ENCODE measurements around the gene ARHGAP31. TPM values are rescaled to one million over a fixed set of nuclear protein-coding genes. Genes with fewer than 3 reads are reported as not detected.

ARHGAP31 gene
- total RNA-seq, 3 donors from 2014 or later: 16.0 to 22.0 (median 17.2) TPM

- Mint-ChIP-seq H3K27me3 (ENCODE audit: low read depth) (no peaks in the 10 kb centered on the region), H3K9me3 (no peaks in the 10 kb centered on the region), H3K36me3 (ENCODE audit: insufficient read depth) (peaks cover 15% of the 10 kb centered on the region), H3K4me3 (no peak overlapping the region), H3K4me1 (ENCODE audit: low read depth) (peaks cover 5% of the 10 kb centered on the region)
- ATAC-seq (no peak), DNase-seq (no peak)
Measured at GRCh38 chr3:119417771-119418512, 123.8 kb downstream of the ARHGAP31 start.

- Mint-ChIP-seq H3K27me3 (ENCODE audit: low read depth) (no peaks in the 10 kb centered on the region), H3K36me3 (ENCODE audit: insufficient read depth) (peaks cover 15% of the 10 kb centered on the region), H3K4me1 (ENCODE audit: low read depth) (peaks cover 5% of the 10 kb centered on the region), H3K9me3 (no peaks in the 10 kb centered on the region), H3K4me3 (no peak overlapping the region)
- no peak for ATAC-seq
- no peak for DNase-seq
Measured at GRCh38 chr3:119418641-119419040, 124.5 kb downstream of the ARHGAP31 start.

- Mint-ChIP-seq H3K36me3 (ENCODE audit: insufficient read depth) (peaks cover 3% of the 10 kb centered on the region), H3K4me1 (ENCODE audit: low read depth) (peaks cover 5% of the 10 kb centered on the region), H3K4me3 (no peak overlapping the region), H3K27me3 (ENCODE audit: low read depth) (no peaks in the 10 kb centered on the region), H3K9me3 (peaks cover 5% of the 10 kb centered on the region)
- ATAC-seq: no peak
- DNase-seq: no peak
Measured at GRCh38 chr3:119420196-119420595, 126.0 kb downstream of the ARHGAP31 start.

GRCh38 chr3:119427669-119428068 is 133.5 kb downstream of the ARHGAP31 start:
- Mint-ChIP-seq H3K36me3 (ENCODE audit: insufficient read depth) (peaks cover 47% of the 10 kb centered on the region), H3K9me3 (peaks cover 51% of the 10 kb centered on the region), H3K4me1 (ENCODE audit: low read depth) (no peaks in the 10 kb centered on the region), H3K4me3 (no peak overlapping the region), H3K27me3 (ENCODE audit: low read depth) (no peaks in the 10 kb centered on the region)
- ATAC-seq: no peak
- DNase-seq: no peak

GRCh38 chr3:119428538-119428937 is 134.4 kb downstream of the ARHGAP31 start:
- Mint-ChIP-seq H3K9me3 (peaks cover 51% of the 10 kb centered on the region), H3K36me3 (ENCODE audit: insufficient read depth) (peaks cover 56% of the 10 kb centered on the region), H3K4me3 (no peak overlapping the region), H3K27me3 (ENCODE audit: low read depth) (no peaks in the 10 kb centered on the region), H3K4me1 (ENCODE audit: low read depth) (no peaks in the 10 kb centered on the region)
- DNase-seq (no peak), ATAC-seq (no peak)

- ATAC-seq (no peak), DNase-seq (no peak)
- no peaks in the 10 kb centered on the region for H3K27me3 Mint-ChIP-seq (ENCODE audit: low read depth)
- H3K9me3 Mint-ChIP-seq: peaks cover 16% of the 10 kb centered on the region
- peaks cover 88% of the 10 kb centered on the region for H3K36me3 Mint-ChIP-seq (ENCODE audit: insufficient read depth)
- no peak overlapping the region for H3K4me3 Mint-ChIP-seq
- peaks cover 3% of the 10 kb centered on the region for H3K4me1 Mint-ChIP-seq (ENCODE audit: low read depth)
Measured at GRCh38 chr3:119433613-119434325, 139.6 kb downstream of the ARHGAP31 start.

GRCh38 chr3:119434703-119435102 is 140.5 kb downstream of the ARHGAP31 start:
- H3K9me3 Mint-ChIP-seq: peaks cover 10% of the 10 kb centered on the region
- DNase-seq (no peak), ATAC-seq (no peak)
- H3K4me3 Mint-ChIP-seq: no peak overlapping the region
- no peaks in the 10 kb centered on the region for H3K27me3 Mint-ChIP-seq (ENCODE audit: low read depth)
- H3K4me1 Mint-ChIP-seq (ENCODE audit: low read depth): peaks cover 3% of the 10 kb centered on the region
- H3K36me3 Mint-ChIP-seq (ENCODE audit: insufficient read depth): peaks cover 81% of the 10 kb centered on the region

- ATAC-seq (no peak), DNase-seq (no peak)
- Mint-ChIP-seq H3K9me3 (no peaks in the 10 kb centered on the region), H3K27me3 (ENCODE audit: low read depth) (no peaks in the 10 kb centered on the region), H3K36me3 (ENCODE audit: insufficient read depth) (peaks cover 64% of the 10 kb centered on the region), H3K4me1 (ENCODE audit: low read depth) (peaks cover 3% of the 10 kb centered on the region), H3K4me3 (no peak overlapping the region)
Measured at GRCh38 chr3:119436977-119437376, 142.8 kb downstream of the ARHGAP31 start.

- ATAC-seq (no peak), DNase-seq (no peak)
- Mint-ChIP-seq H3K36me3 (ENCODE audit: insufficient read depth) (peaks cover 65% of the 10 kb centered on the region), H3K4me1 (ENCODE audit: low read depth) (peaks cover 3% of the 10 kb centered on the region), H3K4me3 (no peak overlapping the region), H3K27me3 (ENCODE audit: low read depth) (no peaks in the 10 kb centered on the region), H3K9me3 (no peaks in the 10 kb centered on the region)
Measured at GRCh38 chr3:119437691-119438258, 143.6 kb downstream of the ARHGAP31 start.

GRCh38 chr3:119443179-119443578 is 149.0 kb downstream of the ARHGAP31 start:
- no peaks in the 10 kb centered on the region for H3K4me1 Mint-ChIP-seq (ENCODE audit: low read depth)
- no peaks in the 10 kb centered on the region for H3K27me3 Mint-ChIP-seq (ENCODE audit: low read depth)
- ATAC-seq: no peak
- peaks cover 38% of the 10 kb centered on the region for H3K36me3 Mint-ChIP-seq (ENCODE audit: insufficient read depth)
- no peak overlapping the region for H3K4me3 Mint-ChIP-seq
- no peaks in the 10 kb centered on the region for H3K9me3 Mint-ChIP-seq
- DNase-seq: no peak

GRCh38 chr3:119444590-119444989 is 150.4 kb downstream of the ARHGAP31 start:
- peaks cover 34% of the 10 kb centered on the region for H3K36me3 Mint-ChIP-seq (ENCODE audit: insufficient read depth)
- H3K9me3 Mint-ChIP-seq: no peaks in the 10 kb centered on the region
- no peak for DNase-seq
- ATAC-seq: no peak
- no peak overlapping the region for H3K4me3 Mint-ChIP-seq
- H3K27me3 Mint-ChIP-seq (ENCODE audit: low read depth): no peaks in the 10 kb centered on the region
- H3K4me1 Mint-ChIP-seq (ENCODE audit: low read depth): no peaks in the 10 kb centered on the region

GRCh38 chr3:119453822-119454221 is 159.6 kb downstream of the ARHGAP31 start:
- Mint-ChIP-seq H3K4me1 (ENCODE audit: low read depth) (peaks cover 6% of the 10 kb centered on the region), H3K27me3 (ENCODE audit: low read depth) (no peaks in the 10 kb centered on the region), H3K4me3 (no peak overlapping the region), H3K36me3 (ENCODE audit: insufficient read depth) (peaks cover 38% of the 10 kb centered on the region), H3K9me3 (no peaks in the 10 kb centered on the region)
- no peak for ATAC-seq
- no peak for DNase-seq

GRCh38 chr3:119456469-119456868 is 162.3 kb downstream of the ARHGAP31 start:
- DNase-seq (no peak), ATAC-seq (no peak)
- Mint-ChIP-seq H3K27me3 (ENCODE audit: low read depth) (no peaks in the 10 kb centered on the region), H3K9me3 (no peaks in the 10 kb centered on the region), H3K4me3 (no peak overlapping the region), H3K4me1 (ENCODE audit: low read depth) (peaks cover 12% of the 10 kb centered on the region), H3K36me3 (ENCODE audit: insufficient read depth) (peaks cover 41% of the 10 kb centered on the region)

- peaks cover 18% of the 10 kb centered on the region for H3K4me1 Mint-ChIP-seq (ENCODE audit: low read depth)
- H3K9me3 Mint-ChIP-seq: no peaks in the 10 kb centered on the region
- DNase-seq: no peak
- no peaks in the 10 kb centered on the region for H3K27me3 Mint-ChIP-seq (ENCODE audit: low read depth)
- ATAC-seq: no peak
- peaks cover 41% of the 10 kb centered on the region for H3K36me3 Mint-ChIP-seq (ENCODE audit: insufficient read depth)
- no peak overlapping the region for H3K4me3 Mint-ChIP-seq
Measured at GRCh38 chr3:119457246-119457645, 163.1 kb downstream of the ARHGAP31 start.

Measured in activated T-cell treated with anti-CD3 and anti-CD28 coated beads, Interleukin-2, amount 50 U/mL, for 4 hours (primary cell).